Limb (tissue), 2 donors: ENCODE measurements around the gene FETUB.

Experiments
- DNase-seq, 2 donors: peaks; one replicate each; pipeline ENCODE4 v3.0.0-alpha.2; 2016; ENCODE audit errors: extremely low spot score in 2 of 2

The FETUB gene

DNA sequence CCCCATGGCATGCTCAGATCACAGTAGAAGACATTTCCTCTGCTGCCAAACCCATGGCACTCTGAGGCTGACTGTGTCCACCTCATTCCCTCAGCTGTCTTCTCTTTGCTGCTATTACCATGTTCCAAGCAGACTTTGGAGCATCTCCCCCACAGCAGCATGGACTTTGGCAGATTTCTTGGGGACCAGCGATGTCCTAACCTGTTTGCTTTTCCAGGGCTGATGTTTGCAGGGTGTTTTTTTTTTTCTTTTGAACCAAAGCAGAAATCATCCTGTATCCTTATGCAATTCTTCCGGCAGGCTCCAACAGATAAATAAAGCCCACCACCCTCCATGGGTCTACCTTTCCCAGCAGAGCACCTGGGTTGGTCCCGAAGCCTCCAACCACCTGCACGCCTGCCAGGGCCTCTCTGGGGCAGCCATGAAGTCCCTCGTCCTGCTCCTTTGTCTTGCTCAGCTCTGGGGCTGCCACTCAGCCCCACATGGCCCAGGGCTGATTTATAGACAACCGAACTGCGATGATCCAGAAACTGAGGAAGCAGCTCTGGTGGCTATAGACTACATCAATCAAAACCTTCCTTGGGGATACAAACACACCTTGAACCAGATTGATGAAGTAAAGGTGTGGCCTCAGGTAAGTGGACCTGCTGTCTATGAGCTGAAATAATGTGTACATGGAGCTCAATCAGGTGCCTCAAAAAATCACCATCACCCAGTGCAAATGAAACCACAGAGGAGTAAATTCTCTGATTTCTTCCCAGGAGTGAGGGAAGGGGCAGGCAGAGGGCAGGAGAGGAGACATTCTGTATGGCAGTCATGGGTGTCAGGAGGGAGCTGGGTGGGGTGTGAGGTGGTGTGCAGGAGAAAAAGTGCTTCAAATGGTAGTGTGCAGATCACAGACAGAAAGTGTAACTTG, 27.2 kb upstream of the FETUB start, which contains the start of gene AHSG:
Gene AHSG, plus strand, starts transcription at position 340 of the 916 bp plus-strand sequence. Its CDS starts 82 bp downstream, at position 422.
- no peak for DNase-seq

GRCh38 chr3:186613637-186614265, 26.4 kb upstream of the FETUB start:
- DNase-seq = no peak

DNA sequence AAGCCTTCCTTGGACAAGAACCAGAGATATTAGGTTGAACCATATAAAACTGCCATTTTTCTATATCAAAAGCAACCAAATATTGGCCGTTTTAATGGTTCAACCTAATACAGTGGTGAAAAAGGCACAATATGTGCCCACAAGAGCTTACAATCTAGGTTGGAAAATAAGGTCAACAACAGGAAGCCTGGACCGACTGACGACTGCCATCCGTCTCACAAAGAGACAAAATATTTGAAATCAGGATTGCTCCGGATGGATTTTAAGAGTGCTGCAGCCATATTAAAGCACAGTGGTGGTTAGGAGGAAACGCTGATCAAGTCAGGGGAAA, 26.0 kb upstream of the FETUB start:
- no peak for DNase-seq

- DNase-seq = peak; percentile 58 to 85
These were observed 25.4 kb upstream of the FETUB start for GRCh38 chr3:186614597-186615483.

- DNase-seq = no peak
These were observed 23.9 kb upstream of the FETUB start for GRCh38 chr3:186616299-186616617.

DNA sequence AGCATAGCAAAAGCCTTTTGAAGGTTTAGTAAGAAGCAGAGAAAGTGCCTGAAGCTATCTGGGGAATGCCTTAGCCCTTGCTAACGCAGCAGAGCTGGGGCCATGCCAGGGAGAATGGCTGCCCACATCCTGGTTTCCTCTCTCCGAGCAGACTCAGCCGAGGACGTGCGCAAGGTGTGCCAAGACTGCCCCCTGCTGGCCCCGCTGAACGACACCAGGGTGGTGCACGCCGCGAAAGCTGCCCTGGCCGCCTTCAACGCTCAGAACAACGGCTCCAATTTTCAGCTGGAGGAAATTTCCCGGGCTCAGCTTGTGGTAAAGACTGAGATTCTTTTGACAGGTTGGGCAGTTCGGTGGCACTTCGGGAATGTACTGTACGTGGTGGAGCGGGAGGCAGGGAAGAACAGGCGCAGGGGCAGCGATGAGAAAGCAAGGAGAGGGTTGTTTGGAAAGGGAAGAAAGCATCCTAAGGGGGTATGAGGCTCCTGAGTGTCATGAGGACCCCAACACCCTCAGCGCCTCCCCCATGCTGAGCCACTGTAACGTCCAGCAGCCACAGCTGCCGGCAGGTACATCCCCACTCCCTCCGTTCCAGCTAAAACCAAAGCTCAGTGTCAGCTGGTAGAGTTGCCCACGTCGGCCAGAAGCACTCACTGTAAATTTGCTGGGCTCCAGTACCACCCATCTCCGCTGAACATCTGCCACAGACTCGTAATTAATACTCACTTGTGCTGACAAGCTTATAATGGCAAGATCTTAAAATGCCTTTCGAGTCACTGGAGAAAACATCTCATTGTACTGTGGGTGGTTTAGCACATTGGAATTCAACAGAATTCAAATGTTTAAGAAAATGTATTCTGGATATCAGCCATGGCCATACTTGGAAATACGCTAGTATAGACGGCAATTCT, 22.9 kb upstream of the FETUB start:
- DNase-seq = peak; percentile 73 to 77

GRCh38 chr3:186618318-186618938, 21.8 kb upstream of the FETUB start:
- DNase-seq = no peak

GRCh38 chr3:186619787-186620212, 20.4 kb upstream of the FETUB start:
- DNase-seq = no peak

- DNase-seq = no peak
These were observed 19.7 kb upstream of the FETUB start for GRCh38 chr3:186620213-186621092.

DNA sequence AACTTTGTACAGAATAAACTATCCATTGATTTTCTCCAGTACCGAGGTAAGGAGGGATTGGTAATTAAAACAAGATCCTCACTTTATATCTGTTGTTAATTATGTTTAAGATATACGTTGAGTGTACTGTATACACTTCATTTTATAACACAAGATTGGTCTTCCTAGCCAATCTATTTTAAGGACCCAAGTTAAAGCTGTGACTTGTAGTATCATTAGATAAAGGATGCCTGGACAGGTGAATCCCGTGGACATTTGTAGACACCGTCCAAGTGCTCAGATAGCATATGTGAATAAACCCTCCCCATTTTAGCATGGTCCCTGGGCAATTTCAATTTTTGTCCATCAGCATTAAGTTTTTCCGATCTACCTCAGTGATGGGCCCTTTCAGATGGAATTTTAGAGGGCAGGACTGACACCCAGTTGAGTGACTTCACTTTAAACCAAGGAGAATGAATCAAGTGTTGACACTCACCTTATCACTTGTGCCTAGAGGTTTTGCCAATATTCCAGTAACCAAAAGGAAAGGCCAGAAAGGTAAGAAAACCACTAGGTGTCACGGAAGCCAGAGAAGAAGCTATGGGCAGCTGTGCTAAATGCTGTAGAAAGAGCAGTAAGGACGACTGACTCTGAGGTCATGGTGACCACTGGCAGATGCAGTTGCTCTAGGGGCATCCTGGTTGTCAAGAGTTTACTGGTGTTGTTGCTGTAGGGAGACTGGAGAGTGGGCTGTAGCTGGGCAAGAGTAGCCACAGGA, 18.1 kb upstream of the FETUB start:
- no peak for DNase-seq

- DNase-seq = no peak
These were observed 17.4 kb upstream of the FETUB start for GRCh38 chr3:186622651-186623310.

- no peak for DNase-seq
These were observed 15.6 kb upstream of the FETUB start for GRCh38 chr3:186624598-186624997.

GRCh38 chr3:186625600-186626042, 14.6 kb upstream of the FETUB start:
- no peak for DNase-seq

DNA sequence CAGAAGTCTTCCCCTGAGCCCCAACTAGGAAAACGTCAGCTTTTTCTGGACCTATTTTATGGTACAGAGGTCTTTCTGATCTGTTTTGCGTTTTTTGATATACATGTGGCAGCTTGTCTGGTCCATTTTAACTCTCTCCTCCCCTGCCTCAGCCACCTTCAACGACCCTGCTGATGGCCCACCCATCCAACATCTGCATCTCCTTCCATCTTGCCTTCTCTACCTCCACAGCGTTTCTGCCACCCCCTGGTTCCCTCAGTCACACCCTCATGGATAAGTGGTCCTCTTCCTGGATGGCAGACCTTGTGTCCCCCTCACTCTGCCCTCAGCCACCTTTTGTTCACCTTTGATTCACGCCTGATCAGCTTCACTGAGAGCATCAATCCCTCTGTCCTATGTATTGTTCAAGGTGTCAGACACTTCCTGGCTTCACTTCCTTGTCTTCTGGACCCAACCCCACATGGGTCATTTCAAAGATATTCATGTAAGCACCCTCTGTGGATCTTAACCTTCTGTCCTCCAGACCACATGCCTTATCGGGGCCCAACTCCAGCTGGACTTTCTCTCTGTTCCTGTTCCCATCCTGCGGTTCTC, 13.8 kb upstream of the FETUB start:
- no peak for DNase-seq

GRCh38 chr3:186627852-186628414, 12.3 kb upstream of the FETUB start:
- no peak for DNase-seq

GRCh38 chr3:186628756-186629155, 11.4 kb upstream of the FETUB start:
- no peak for DNase-seq

DNA sequence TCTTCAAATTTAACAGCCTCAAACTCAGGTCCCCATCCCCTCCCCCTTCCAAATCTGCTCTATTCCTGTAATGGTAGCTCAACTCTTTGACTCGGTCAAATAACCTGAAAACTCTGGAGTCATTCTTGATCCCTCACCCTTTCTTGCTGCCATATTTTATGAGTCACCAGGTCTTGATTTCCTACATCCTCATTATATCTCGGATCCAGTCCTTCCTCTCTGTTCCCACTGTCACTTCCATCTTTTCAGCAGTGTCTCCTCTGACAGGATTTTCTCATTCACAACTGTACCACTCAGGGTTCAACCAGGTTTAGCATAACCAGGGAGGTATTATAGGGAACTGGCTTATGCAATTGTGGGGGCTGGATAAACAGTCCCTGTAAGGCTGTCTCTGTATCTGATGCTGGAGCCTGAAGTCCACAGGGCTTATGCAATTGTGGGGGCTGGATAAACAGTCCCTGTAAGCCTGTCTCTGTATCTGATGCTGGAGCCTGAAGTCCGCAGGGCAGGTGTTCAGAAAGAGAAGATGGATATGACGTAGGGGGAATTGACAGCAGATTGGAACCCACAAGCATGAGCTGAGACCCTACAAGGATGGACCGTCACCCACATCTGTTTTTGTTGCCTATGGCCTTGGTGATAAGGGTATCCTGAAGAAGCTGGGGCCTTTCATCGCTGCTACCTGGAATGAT, 9.1 kb upstream of the FETUB start:
- no peak for DNase-seq
